Activated effector memory CD4-positive, alpha-beta T cell treated with Interleukin-2 at 50 U/mL for 16 hours (primary cell): ENCODE data around the gene SRGAP2B.
"Not testable (repeated sequence)": the region's sequence is repeated elsewhere in the genome, so short reads cannot be mapped to it uniquely, and the experiment has no call there.

Experiments
- DNase-seq: peaks from one replicate; pipeline ENCODE4 v3.0.0-alpha.2; 2020

Gene SRGAP2B

DNA sequence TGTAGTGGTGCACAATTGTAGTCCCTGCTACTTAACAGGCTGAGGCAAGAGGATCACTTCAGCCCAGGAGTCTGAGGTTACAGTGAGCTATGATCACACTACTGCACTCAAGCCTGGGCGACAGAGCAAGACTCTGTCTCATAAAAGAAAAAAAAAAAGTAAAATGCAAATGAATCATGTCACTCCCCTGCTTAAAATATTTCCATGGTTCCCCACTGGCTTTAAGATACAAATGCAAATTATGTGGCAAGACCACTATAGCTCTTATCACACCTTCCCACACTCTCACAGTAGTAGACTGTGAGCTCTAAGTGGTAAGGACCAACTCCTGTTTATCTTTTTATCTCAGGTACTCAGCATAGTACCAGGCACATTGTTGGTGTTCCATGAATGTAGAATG is 53.6 kb downstream of the SRGAP2B start:
- not testable (repeated sequence) for DNase-seq

DNA sequence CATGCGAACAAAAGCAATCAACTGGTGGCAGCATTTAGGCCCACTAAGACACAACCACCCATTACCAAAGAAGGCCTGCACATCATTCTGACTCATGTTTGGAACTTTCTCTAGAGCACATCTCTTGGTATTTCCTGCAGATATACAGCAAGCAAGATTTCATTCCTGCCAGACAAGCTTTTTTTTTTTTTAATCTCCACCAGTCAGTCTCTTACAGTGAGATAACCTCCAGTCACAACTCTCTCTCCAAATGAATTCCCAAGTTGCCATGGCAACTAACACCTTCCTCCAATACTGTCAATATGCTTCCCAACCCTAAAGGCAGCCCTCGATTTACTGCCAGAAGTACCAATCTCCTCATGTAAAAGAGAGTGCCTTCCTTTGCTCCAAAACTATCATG is 59.1 kb downstream of the SRGAP2B start:
- DNase-seq = not testable (repeated sequence)

- DNase-seq = not testable (repeated sequence)
These were observed 61.6 kb downstream of the SRGAP2B start for GRCh38 chr1:145033523-145033922.

DNA sequence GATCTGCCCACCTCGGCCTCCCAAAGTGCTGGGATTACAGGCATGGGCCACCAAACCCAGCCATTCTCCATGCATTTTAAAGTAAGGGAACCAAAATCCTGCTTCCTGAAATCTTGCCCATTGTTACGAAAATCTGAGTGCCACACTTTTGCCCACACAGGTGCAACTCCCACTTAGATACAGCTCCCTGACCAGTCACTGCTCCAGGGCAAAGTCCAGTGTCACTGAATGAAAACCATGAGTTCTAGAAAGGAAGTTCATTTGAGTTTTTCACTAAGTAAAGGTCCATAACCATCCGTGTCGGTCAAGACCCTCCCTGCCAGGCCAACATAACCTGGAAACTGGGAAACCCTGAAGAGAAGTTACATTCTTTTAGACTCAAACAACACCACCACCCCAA is 67.9 kb downstream of the SRGAP2B start:
- not testable (repeated sequence) for DNase-seq

GRCh38 chr1:145025286-145025685 is 69.8 kb downstream of the SRGAP2B start:
- DNase-seq = not testable (repeated sequence)

DNA sequence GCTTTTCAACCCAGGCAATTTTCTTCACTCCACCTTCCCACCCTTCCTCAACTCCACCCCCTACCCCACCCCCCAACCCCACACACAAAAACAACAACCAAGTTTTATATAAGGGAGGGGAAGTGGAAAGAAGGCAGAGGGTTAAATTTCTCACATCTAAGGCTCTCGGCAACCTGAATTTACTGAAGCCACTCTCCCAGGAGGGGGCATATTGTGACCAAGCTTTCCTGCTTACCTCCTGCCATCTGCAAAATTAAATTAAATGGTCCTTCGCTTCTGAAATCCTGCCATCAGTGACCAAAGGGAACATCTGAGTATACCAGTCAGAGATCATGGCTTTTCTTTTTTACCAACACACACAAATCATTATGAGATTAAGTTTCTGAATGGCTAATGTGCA is 72.9 kb downstream of the SRGAP2B start:
- not testable (repeated sequence) for DNase-seq

- DNase-seq = not testable (repeated sequence)
These were observed 73.4 kb downstream of the SRGAP2B start for GRCh38 chr1:145021749-145022148.

DNA sequence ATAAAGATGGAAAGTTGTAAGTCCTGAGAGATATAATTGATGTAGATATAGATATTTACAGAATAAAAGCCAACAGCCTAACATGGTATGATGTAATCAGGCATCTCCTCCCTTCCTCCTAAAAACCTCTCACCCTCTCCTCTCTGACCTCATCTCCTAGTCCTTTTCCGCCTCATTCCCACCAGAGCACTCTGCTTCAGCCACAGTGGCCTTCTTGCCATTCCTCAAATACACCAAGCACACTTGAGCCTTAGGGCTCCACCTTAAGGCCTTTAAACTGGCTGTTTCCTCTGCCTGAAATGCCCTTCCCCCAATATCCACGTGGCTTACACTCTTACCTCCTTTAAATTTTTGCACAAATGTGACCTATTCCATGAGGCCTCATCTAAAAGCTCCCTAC is 75.4 kb downstream of the SRGAP2B start:
- DNase-seq = not testable (repeated sequence)

GRCh38 chr1:145017725-145018124 is 77.4 kb downstream of the SRGAP2B start:
- DNase-seq = not testable (repeated sequence)

DNA sequence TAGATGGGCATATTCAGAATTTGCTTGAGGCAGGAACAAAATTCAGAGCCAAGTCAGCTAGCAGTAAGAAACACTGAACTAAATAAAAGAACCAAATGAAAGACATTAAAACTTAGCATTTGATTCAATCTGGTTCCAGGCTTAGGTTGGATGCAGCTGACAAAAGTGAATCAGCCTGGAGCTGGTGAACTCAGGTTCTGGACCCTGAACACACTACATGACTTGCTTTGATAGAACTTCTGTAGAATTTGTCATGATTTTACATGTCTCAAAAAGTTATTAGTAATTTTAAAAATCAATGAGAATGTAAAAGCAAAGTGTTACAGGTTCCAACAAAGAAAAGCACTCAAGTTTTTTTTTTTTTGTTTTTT is 78.7 kb downstream of the SRGAP2B start:
- not testable (repeated sequence) for DNase-seq

- DNase-seq = not testable (repeated sequence)
These were observed 79.2 kb downstream of the SRGAP2B start for GRCh38 chr1:145015744-145016491.

DNA sequence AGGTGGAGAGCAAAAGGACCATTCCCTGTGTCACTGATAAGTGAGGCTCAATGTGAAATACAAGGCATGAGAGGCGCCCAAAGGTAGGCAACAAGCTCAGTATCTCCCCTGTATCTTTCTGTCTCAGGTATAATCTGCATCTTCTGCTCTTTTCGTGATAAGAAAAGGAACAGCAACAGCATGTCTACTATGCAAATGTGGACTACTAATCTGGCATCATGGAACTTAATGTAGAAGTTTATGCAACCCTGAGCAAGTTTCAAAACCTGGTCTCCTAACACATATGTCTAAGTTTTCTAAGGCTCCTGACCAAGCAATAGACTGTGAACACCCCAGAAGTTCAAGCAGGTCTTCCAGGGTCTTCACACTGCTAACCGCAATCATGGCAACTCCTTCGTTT is 81.8 kb downstream of the SRGAP2B start:
- not testable (repeated sequence) for DNase-seq

GRCh38 chr1:145011811-145012210 is 83.3 kb downstream of the SRGAP2B start:
- not testable (repeated sequence) for DNase-seq

DNA sequence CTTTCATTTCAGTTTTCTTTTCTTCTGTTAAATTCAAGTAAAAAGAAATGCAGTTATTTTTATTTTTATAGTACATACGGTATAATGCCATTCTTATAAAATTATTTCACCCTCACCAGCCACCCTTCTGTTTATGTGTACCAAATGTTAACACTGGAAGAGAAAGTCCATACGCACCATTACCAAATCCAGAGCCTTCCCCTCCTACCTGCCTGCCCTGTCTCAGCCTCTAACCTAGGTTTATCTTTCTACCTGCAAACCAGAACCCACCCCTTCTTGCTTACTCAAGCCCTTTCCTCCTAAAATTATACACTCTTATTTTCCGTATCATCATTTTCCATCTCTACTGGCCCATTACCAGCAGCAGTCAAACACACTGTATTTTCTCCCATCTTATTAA is 84.5 kb downstream of the SRGAP2B start:
- DNase-seq = not testable (repeated sequence)

GRCh38 chr1:145009928-145010327 is 85.2 kb downstream of the SRGAP2B start:
- DNase-seq = not testable (repeated sequence)

GRCh38 chr1:145008388-145008787 is 86.7 kb downstream of the SRGAP2B start:
- not testable (repeated sequence) for DNase-seq

DNA sequence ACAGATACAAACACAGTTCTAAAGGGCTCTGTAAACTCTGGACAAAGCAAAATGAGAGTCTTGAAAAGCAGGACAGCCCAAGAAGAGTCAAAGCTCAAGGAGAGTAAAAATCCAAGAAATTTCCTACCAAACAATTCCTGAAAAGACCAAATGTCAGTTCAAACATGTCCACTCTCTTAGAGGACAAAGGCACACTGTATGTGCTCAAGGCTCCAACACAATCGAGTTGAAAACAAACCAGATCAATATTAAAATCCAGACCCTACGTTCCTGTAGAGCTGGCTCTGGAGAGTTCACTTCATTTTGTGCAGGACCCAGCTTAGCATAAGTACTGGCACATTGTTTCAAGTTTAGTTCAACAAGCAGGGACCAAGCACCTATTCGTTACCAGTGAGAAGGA is 90.0 kb downstream of the SRGAP2B start:
- not testable (repeated sequence) for DNase-seq

DNA sequence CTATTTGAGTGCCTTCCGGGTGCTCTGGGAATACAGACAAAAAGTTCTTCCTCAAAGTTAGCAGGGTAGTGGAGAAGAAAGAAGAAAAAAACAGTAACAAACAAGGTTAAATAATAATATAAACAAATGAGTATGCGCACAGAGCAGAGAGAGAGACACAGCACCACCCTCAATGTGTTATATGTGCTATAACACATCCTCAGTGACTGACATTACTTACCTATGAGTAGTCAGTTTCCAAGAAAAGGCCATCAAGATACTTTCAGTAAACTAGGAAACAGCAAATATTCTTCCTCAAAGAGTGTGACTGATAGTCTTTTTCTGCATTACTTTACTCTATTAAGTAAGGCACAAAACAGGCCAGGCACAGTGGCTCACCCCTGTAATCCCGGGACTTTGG is 93.7 kb downstream of the SRGAP2B start:
- DNase-seq = not testable (repeated sequence)

DNA sequence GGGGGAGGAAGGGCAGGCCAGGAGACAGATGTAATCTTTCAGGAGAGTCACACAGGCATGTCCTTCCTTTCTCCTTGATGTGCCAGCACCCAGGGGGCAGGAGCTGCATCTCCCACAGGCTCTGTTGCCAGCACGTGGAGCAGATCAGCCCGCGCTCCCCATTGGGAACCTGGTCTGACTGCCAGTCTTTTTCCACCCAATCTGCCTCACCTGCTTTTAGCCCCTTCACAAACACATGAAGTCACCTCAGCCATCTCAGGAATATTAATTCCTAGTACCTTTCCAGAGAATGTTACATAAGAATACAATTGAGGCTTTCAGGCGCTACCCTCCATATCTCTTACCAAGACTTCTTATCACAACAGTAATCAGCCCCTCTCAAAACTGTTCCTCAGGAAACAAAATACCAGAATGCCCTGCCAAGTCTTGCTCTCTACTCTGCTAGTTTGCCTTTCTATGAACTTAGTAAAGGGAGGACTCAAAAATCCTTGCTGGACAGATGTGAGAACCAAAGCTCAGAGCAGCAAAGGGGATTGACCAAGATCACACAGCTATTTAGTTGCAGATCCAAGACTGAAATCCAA is 94.3 kb downstream of the SRGAP2B start:
- not testable (repeated sequence) for DNase-seq

DNA sequence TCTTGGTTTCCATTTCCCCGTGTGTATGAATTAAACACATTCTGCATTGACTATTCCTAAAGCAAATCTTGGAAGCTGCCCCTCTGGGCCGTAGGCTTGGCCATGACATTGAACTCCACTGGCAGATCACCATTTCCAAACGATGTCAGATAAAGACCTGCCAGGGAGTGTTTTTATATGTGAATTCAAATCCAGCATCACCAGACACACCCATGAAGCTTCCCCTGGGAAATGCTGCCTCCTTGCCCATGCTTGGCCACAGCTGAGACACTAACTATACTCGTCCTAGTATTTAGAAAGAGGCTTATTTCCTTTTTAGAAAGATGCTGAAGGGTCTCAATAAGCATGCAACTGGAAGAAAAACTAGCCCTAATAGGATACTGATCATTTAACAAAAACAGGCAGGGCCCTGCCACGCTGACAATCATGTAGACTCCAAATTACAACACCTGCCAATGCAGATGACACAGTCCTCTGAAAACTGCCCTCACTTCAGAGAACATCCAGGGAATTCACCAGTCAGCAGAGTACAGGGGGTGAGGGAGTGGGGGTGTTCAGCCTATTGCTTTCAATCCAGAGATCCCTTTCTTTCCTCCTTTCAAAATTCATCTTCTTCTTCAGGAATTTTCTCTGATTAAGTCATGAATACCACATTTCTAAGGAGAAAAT is 94.9 kb downstream of the SRGAP2B start:
- not testable (repeated sequence) for DNase-seq

GRCh38 chr1:144998981-144999273 is 96.2 kb downstream of the SRGAP2B start:
- not testable (repeated sequence) for DNase-seq

DNA sequence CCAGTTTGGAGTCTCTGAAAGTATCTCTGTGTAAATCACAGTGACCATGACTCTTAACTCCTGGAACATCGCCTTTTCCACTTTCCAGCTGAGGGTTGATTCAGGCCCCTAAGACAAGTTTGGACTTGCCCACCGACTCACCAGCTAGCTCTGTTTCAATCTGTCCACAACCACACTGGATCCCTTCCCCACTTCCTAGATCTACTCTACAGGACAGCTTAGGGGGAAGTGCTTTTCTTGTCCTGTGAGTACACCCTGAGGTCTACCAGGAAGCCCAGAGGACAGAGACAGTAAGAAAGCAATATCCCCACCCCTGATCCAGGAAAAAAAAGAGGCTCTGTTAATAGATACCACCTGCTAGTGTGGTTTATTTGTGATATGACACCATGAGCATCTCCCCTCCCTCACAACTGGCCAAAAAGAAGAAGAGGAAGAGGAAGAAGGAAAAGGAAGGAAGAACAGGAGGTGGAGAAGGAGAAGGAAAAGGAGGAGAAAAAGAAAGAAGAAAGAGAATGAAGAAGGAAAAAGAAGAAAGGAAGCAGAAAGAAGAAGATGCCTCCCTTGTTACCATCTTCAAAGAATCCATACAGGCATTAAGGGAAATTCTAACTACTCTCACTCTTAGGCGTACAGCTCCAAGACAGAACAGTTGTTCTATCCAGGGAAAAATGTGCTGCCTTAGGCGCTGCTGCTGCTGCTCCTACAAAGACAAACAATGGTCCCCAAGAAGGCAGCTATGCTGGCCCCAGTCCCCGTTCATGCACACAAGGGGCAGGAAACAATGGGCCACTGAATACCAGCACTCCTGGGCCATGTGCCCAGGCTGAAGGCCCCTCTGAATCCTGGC is 96.8 kb downstream of the SRGAP2B start:
- DNase-seq = not testable (repeated sequence)

DNA sequence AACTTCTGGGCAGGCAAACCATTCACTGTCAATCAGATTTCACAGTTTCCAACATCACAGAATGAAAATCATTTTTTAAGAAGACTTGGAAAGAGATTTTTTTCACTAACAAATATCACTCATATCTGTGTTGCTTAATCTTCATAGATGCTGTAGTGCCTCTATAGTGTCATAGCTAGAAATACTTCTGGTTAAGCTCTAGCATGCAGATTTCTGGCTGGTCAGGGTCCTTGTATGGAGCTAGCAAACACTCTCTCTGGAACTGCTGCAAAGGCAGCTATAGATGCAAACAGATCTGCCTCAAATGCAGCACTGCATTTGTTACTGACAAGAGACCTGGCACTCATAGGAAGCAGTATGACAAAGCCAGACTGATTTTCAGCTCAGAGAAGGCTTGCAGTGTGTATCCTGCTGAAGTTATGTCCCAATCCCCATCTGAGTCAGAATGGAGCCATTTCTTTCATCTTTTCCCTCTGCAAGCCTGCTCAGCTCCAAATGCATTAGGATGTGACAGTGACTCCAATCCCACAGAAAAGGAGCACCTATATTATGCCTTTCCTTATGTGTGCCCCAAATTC is 99.2 kb downstream of the SRGAP2B start:
- DNase-seq = not testable (repeated sequence)
